Activated CD8-positive, alpha-beta memory T cell treated with anti-CD3 and anti-CD28 coated beads, Interleukin-2, amount 50 U/mL, for 24 hours (primary cell): ENCODE results near the gene RGSL1.

ENCODE experiments used
- DNase-seq: peaks from one replicate; pipeline ENCODE4 v3.0.0-alpha.2; 2020; ENCODE audit errors: extremely low read depth

The RGSL1 gene

GRCh38 chr1:182588500-182589396, 138.8 kb downstream of the RGSL1 start, which contains the start of gene RNASEL:
Gene RNASEL (minus strand): TSS chr1:182589256. CDS start chr1:182586806, 2,450 bp downstream.
- no peak for DNase-seq

GRCh38 chr1:182589520-182589919, 139.6 kb downstream of the RGSL1 start:
- no peak for DNase-seq

GRCh38 chr1:182589931-182590330, 140.0 kb downstream of the RGSL1 start:
- no peak for DNase-seq

- DNase-seq = no peak
Measured at GRCh38 chr1:182595641-182596240, 145.8 kb downstream of the RGSL1 start.

GRCh38 chr1:182596934-182597333, 147.0 kb downstream of the RGSL1 start:
- DNase-seq = no peak

GRCh38 chr1:182598296-182598695, 148.3 kb downstream of the RGSL1 start:
- DNase-seq = no peak

GRCh38 chr1:182599339-182599738, 149.4 kb downstream of the RGSL1 start:
- DNase-seq = no peak

GRCh38 chr1:182600036-182600713, 150.2 kb downstream of the RGSL1 start:
- no peak for DNase-seq

- DNase-seq = no peak
Measured at GRCh38 chr1:182600745-182601415, 150.9 kb downstream of the RGSL1 start.

- no peak for DNase-seq
Measured at GRCh38 chr1:182601416-182601786, 151.5 kb downstream of the RGSL1 start.

- DNase-seq = no peak
Measured at GRCh38 chr1:182601913-182602312, 152.0 kb downstream of the RGSL1 start.

GRCh38 chr1:182602935-182603645, 153.1 kb downstream of the RGSL1 start:
- no peak for DNase-seq

- DNase-seq = no peak
Measured at GRCh38 chr1:182603646-182604174, 153.8 kb downstream of the RGSL1 start.

GRCh38 chr1:182604175-182605164, 154.5 kb downstream of the RGSL1 start, which contains the start of gene RGS16:
Gene RGS16 (minus strand): TSS chr1:182604389. CDS start chr1:182604259, 130 bp downstream.
- peak; percentile 84 for DNase-seq

GRCh38 chr1:182607566-182607965, 157.6 kb downstream of the RGSL1 start:
- no peak for DNase-seq

- no peak for DNase-seq
Measured at GRCh38 chr1:182608236-182608635, 158.3 kb downstream of the RGSL1 start.

- no peak for DNase-seq
Measured at GRCh38 chr1:182608845-182609610, 159.1 kb downstream of the RGSL1 start.
